ENCODE results near the gene CORO2B.

Gene CORO2B

GRCh38 chr15:68730471-68730919, 151.7 kb downstream of the CORO2B start:
- H3K27me3 ChIP-seq, result no peaks in the 10 kb centered on the region
- TF ChIP-seq CTCF (IDR thresholded peaks at IDR 0.05), result peak; percentile 32
- no peaks in the 10 kb centered on the region for H3K36me3 ChIP-seq
- H3K9me3 ChIP-seq, result no peaks in the 10 kb centered on the region
- H3K4me3 ChIP-seq (ENCODE audit: low read depth in 1 of 2, low read length in 1 of 2), result no peak overlapping the region
- H3K27ac ChIP-seq, result no peak overlapping the region
- peaks cover 28 to 30% of the 10 kb centered on the region in 2 experiments for H3K4me1 ChIP-seq (ENCODE audit: control insufficient read depth in 1 of 2, insufficient read depth in 1 of 2, low read depth in 1 of 2, low read length in 1 of 2)

GRCh38 chr15:68730976-68731897, 152.4 kb downstream of the CORO2B start:
- no peak overlapping the region for H3K4me3 ChIP-seq (ENCODE audit: low read depth in 1 of 2, low read length in 1 of 2)
- H3K27ac ChIP-seq, result no peak overlapping the region
- H3K27me3 ChIP-seq, result no peaks in the 10 kb centered on the region
- no peaks in the 10 kb centered on the region for H3K36me3 ChIP-seq
- no peak for TF ChIP-seq CTCF (IDR thresholded peaks at IDR 0.05)
- H3K9me3 ChIP-seq, result no peaks in the 10 kb centered on the region
- peaks cover 26 to 27% of the 10 kb centered on the region in 2 experiments for H3K4me1 ChIP-seq (ENCODE audit: control insufficient read depth in 1 of 2, insufficient read depth in 1 of 2, low read depth in 1 of 2, low read length in 1 of 2)

- no peaks in the 10 kb centered on the region for H3K36me3 ChIP-seq
- H3K27ac ChIP-seq, result no peak overlapping the region
- peaks cover 24 to 25% of the 10 kb centered on the region in 2 experiments for H3K4me1 ChIP-seq (ENCODE audit: control insufficient read depth in 1 of 2, insufficient read depth in 1 of 2, low read depth in 1 of 2, low read length in 1 of 2)
- no peaks in the 10 kb centered on the region for H3K27me3 ChIP-seq
- no peaks in the 10 kb centered on the region for H3K9me3 ChIP-seq
- no peak overlapping the region for H3K4me3 ChIP-seq (ENCODE audit: low read depth in 1 of 2, low read length in 1 of 2)
- no peak for TF ChIP-seq CTCF (IDR thresholded peaks at IDR 0.05)
Measured at GRCh38 chr15:68732451-68732850, 153.7 kb downstream of the CORO2B start.

- peak overlapping the region; percentile 20 for H3K27ac ChIP-seq
- TF ChIP-seq CTCF (IDR thresholded peaks at IDR 0.05), result no peak
- peaks cover 21 to 25% of the 10 kb centered on the region in 2 experiments for H3K4me1 ChIP-seq (ENCODE audit: control insufficient read depth in 1 of 2, insufficient read depth in 1 of 2, low read depth in 1 of 2, low read length in 1 of 2)
- no peak overlapping the region for H3K4me3 ChIP-seq (ENCODE audit: low read depth in 1 of 2, low read length in 1 of 2)
- H3K27me3 ChIP-seq, result no peaks in the 10 kb centered on the region
- no peaks in the 10 kb centered on the region for H3K36me3 ChIP-seq
- H3K9me3 ChIP-seq, result no peaks in the 10 kb centered on the region
Measured at GRCh38 chr15:68733666-68734065, 154.9 kb downstream of the CORO2B start.

- H3K27ac ChIP-seq, result peak overlapping the region; percentile 29
- no peak overlapping the region for H3K4me3 ChIP-seq (ENCODE audit: low read depth in 1 of 2, low read length in 1 of 2)
- no peaks in the 10 kb centered on the region for H3K9me3 ChIP-seq
- TF ChIP-seq CTCF (IDR thresholded peaks at IDR 0.05), result no peak
- H3K4me1 ChIP-seq (ENCODE audit: control insufficient read depth in 1 of 2, insufficient read depth in 1 of 2, low read depth in 1 of 2, low read length in 1 of 2), result peaks cover 20 to 25% of the 10 kb centered on the region in 2 experiments
- H3K36me3 ChIP-seq, result no peaks in the 10 kb centered on the region
- no peaks in the 10 kb centered on the region for H3K27me3 ChIP-seq
Measured at GRCh38 chr15:68734352-68734751, 155.6 kb downstream of the CORO2B start.
